Right lobe of liver (tissue), 4 donors: ENCODE results near the gene HMOX2.

ENCODE experiments used
- CTCF ChIP-seq, 4 donors: fragments of 200-600 bp in 3 of 4; fragments of 450-650 bp in 1 of 4; IDR thresholded peaks; one replicate each; pipeline versions ENCODE4 v1.5.1 to v1.8.0; 2016 to 2022; ENCODE audit warnings: antibody characterized with exemption in 4 of 4, mild to moderate bottlenecking in 2 of 4
- POLR2A ChIP-seq: fragments of 450-650 bp; IDR thresholded peaks from one replicate; pipeline ENCODE4 v1.6.1; 2017; ENCODE audit warnings: antibody characterized with exemption, mild to moderate bottlenecking
- donor health status: DM: no; HTN: no; CAD: no.
- donor health status: DM: no; HTN: no; CAD: no.
- donor health status: DM: no; HTN: yes; CAD: no.

- TF ChIP-seq CTCF (IDR thresholded peaks at IDR 0.05) (no peak), POLR2A (peak; percentile 19)
These were observed 10.0 kb upstream of the HMOX2 start for GRCh38 chr16:4465977-4466779.
